OCI-LY7 (cell line): ENCODE data around the gene STIM2. TPM values are rescaled to one million over a fixed set of nuclear protein-coding genes. Genes with fewer than 3 reads are reported as not detected.

Source experiments
- BruUV-seq: library from RNA; stranded (reverse); fragments of 400-500 nt; replicated peaks from 2 replicates; lab custom pipeline; 2021; lab: Mats Ljungman, UMichigan
- CTCF ChIA-PET: fragments of 300-600 bp; sonication (Branson Sonifier 250); formaldehyde crosslinking; loops from one replicate; lab custom pipeline; 2022; ENCODE audit warnings: antibody characterized with exemption; ENCODE audit not compliant: unreplicated experiment; lab: Charles Lee
- POLR2A ChIA-PET: fragments of 300-600 bp; sonication (Branson Sonifier 250); formaldehyde crosslinking; loops from one replicate; lab custom pipeline; 2022; ENCODE audit warnings: antibody characterized with exemption; lab: Charles Lee
- DNase-seq: peaks from one replicate; pipeline ENCODE4 v3.0.0-alpha.2; 2015; ENCODE audit warnings: low spot score
- H2AFZ ChIP-seq: fragments of 200-600 bp; sonication (generic), shearing (Covaris generic); 2 replicates; pipeline ENCODE4 v1.6.1; 2014; ENCODE audit warnings: mild to moderate bottlenecking, antibody characterized with exemption, low read length, moderate library complexity
- H3K27ac ChIP-seq: fragments of 200-600 bp; sonication (generic); 2 replicates; pipeline ENCODE4 v1.5.1; 2014; ENCODE audit warnings: mixed run types, low read depth, mild to moderate bottlenecking, moderate library complexity, low read length, inconsistent platforms; ENCODE audit not compliant: poor library complexity, severe bottlenecking
- H3K36me3 ChIP-seq: fragments of 200-600 bp; sonication (generic); 2 replicates; pipeline ENCODE4 v1.6.1; 2014; ENCODE audit warnings: mild to moderate bottlenecking, antibody characterized with exemption, low read length, moderate library complexity, mixed read lengths; ENCODE audit not compliant: insufficient read depth
- H3K4me1 ChIP-seq: fragments of 200-600 bp; sonication (generic); 2 replicates; pipeline ENCODE4 v1.5.1; 2014; ENCODE audit warnings: mild to moderate bottlenecking, low read length; ENCODE audit not compliant: insufficient read depth, poor library complexity, severe bottlenecking
- H3K4me2 ChIP-seq: fragments of 200-600 bp; sonication (generic); 2 replicates; pipeline ENCODE4 v1.6.1; 2014; ENCODE audit warnings: mild to moderate bottlenecking, low read length
- H3K4me3 ChIP-seq: fragments of 200-600 bp; sonication (generic); 2 replicates; pipeline ENCODE4 v1.5.1; 2014; ENCODE audit warnings: mild to moderate bottlenecking, low read depth, low read length; ENCODE audit not compliant: poor library complexity, severe bottlenecking
- H3K79me2 ChIP-seq: fragments of 200-600 bp; sonication (generic); 2 replicates; pipeline ENCODE4 v1.6.1; 2016; ENCODE audit warnings: low read depth, mild to moderate bottlenecking, low read length, moderate library complexity, mixed read lengths; ENCODE audit not compliant: insufficient read depth
- H3K9me2 ChIP-seq: fragments of 200-600 bp; sonication (generic); 2 replicates; pipeline ENCODE4 v1.6.1; 2016; ENCODE audit warnings: mild to moderate bottlenecking, low read length, mixed read lengths; ENCODE audit not compliant: insufficient read depth
- H3K9me3 ChIP-seq: fragments of 200-600 bp; sonication (generic); 2 replicates; pipeline ENCODE4 v1.6.1; 2014; ENCODE audit warnings: mild to moderate bottlenecking, mixed run types, low read length, mixed read lengths
- H4K20me1 ChIP-seq: fragments of 200-600 bp; sonication (generic); 2 replicates; pipeline ENCODE4 v1.6.1; 2014; ENCODE audit warnings: mild to moderate bottlenecking, antibody characterized with exemption, low read length, moderate library complexity, mixed read lengths; ENCODE audit not compliant: insufficient read depth
- CTCF ChIP-seq: fragments of 200-600 bp; sonication (generic); conservative IDR thresholded peaks from 2 replicates; pipeline ENCODE4 v1.5.1; 2014; ENCODE audit warnings: mild to moderate bottlenecking, antibody characterized with exemption, low read length, moderate library complexity, mixed read lengths
- EZH2phosphoT487 ChIP-seq: fragments of 200-600 bp; sonication (generic); IDR thresholded peaks from 2 replicates; pipeline ENCODE4 v1.6.1; 2018; ENCODE audit warnings: low read depth, borderline replicate concordance, mild to moderate bottlenecking, mixed run types, antibody characterized with exemption, low read length, moderate library complexity, mixed read lengths
- intact Hi-C: fragments of 100-400 bp; cut with micrococcal nuclease; formaldehyde crosslinking; loops from one replicate; pipeline ENCODE4 v1.10.0; 2022; ENCODE audit not compliant: unreplicated experiment
- total RNA-seq, 2 experiments: library from RNA; depleted of rRNA in 1 of 2; stranded (reverse); fragments of >200 nt in 1 of 2; shearing (Covaris generic) in 1 of 2; gene quantifications; 2 replicates each; pipeline ENCODE4 v1.2.3, GENCODE V29; 2014 to 2022

The STIM2 gene
- total RNA-seq, 2 experiments from 2014 or later, result 108 to 309 TPM

GRCh38 chr4:27001398-27002164, 140.9 kb downstream of the STIM2 start:
- Histone ChIP-seq H3K79me2 (peaks cover 88% of the 10 kb centered on the region), H3K4me1 (peaks cover 71% of the 10 kb centered on the region), H3K9me3 (no peaks in the 10 kb centered on the region), H4K20me1 (no peaks in the 10 kb centered on the region), H3K4me2 (peak overlapping the region; percentile 6; the same call in 1 of the 2 replicates), H3K4me3 (no peak overlapping the region), H3K27ac (peak overlapping the region; percentile 38), H2AFZ (no peak overlapping the region), H3K9me2 (no peaks in the 10 kb centered on the region), H3K36me3 (peaks cover 74% of the 10 kb centered on the region)
- peak; percentile 40 for DNase-seq
- ChIA-PET CTCF (interaction anchor here (0.6 to 1.5 kb wide), 2 partner anchors 116 to 141 kb away, joined by 3 read pairs; no protein-coding TSS in a partner anchor), POLR2A (interaction anchor here (1.0 to 9.7 kb wide), 9 partner anchors 9 to 172 kb away, joined by 3 to 187 read pairs (median 4); no protein-coding TSS in a partner anchor)
- TF ChIP-seq EZH2phosphoT487 (no peak), CTCF (peak; percentile 68)
- BruUV-seq, result no TSS peak
- intact Hi-C loops, result loop anchor here (1.0 to 5.0 kb wide), 2 partner anchors 8 to 64 kb away; no protein-coding TSS in a partner anchor

GRCh38 chr4:27003642-27004113, 143.0 kb downstream of the STIM2 start:
- H4K20me1 ChIP-seq, result no peaks in the 10 kb centered on the region
- POLR2A ChIA-PET, result interaction anchor here (8.8 to 9.7 kb wide), 2 partner anchors 12 to 174 kb away, joined by 112 to 187 read pairs; no protein-coding TSS in a partner anchor
- peaks cover 65% of the 10 kb centered on the region for H3K36me3 ChIP-seq
- no TSS peak for BruUV-seq
- H3K4me1 ChIP-seq, result peaks cover 92% of the 10 kb centered on the region
- H3K9me2 ChIP-seq, result no peaks in the 10 kb centered on the region
- H3K9me3 ChIP-seq, result no peaks in the 10 kb centered on the region
- peak; percentile 38 for DNase-seq
- peak overlapping the region; percentile 50 for H3K4me2 ChIP-seq
- H3K27ac ChIP-seq, result peak overlapping the region; percentile 92
- no peak overlapping the region for H3K4me3 ChIP-seq
- peaks cover 88% of the 10 kb centered on the region for H3K79me2 ChIP-seq
- CTCF ChIA-PET, result interaction anchor here (1.0 kb wide), 1 partner anchor 10 kb away, joined by 3 read pairs; no protein-coding TSS in a partner anchor
- H2AFZ ChIP-seq, result no peak overlapping the region
- intact Hi-C loops, result loop anchor here (5.0 kb wide), 1 partner anchor 66 kb away; no protein-coding TSS in a partner anchor
- TF ChIP-seq CTCF, result no peak; the same call in 1 of the 2 replicates
- no peak for TF ChIP-seq EZH2phosphoT487
